Lung (tissue), 12 donors: ENCODE measurements around the gene MT1HL1. TPM values are rescaled to one million over a fixed set of nuclear protein-coding genes. Genes with fewer than 3 reads are reported as not detected.

Experiments used
- ATAC-seq: fragments of 200-7000 bp; cut with Tn5 transposase; one replicate; pipeline ENCODE4 v1.9.1; 2020; ENCODE audit warnings: moderate number of reproducible peaks; ENCODE audit not compliant: insufficient read depth, low FRiP score
- DNase-seq, 3 donors: peaks; one replicate each; pipeline ENCODE4 v3.0.0-alpha.2; 2013 to 2017
- H3K27ac ChIP-seq, 2 donors: one replicate each; pipeline ENCODE4 v1.5.1; 2013; ENCODE audit warnings: mild to moderate bottlenecking in 2 of 2, moderate library complexity in 2 of 2, control low read depth in 1 of 2, inconsistent platforms in 1 of 2, low read depth in 1 of 2, low read length in 1 of 2
- H3K27me3 ChIP-seq, 3 donors: one replicate each; pipeline ENCODE4 v1.5.1; 2013; ENCODE audit warnings: low read length in 2 of 3; ENCODE audit not compliant: control insufficient read depth in 3 of 3, insufficient read depth in 3 of 3
- H3K36me3 ChIP-seq, 4 donors: one replicate each; pipeline ENCODE4 v1.5.1; 2013; ENCODE audit warnings: low read length in 4 of 4, mild to moderate bottlenecking in 1 of 4, moderate library complexity in 1 of 4; ENCODE audit not compliant: control insufficient read depth in 4 of 4, insufficient read depth in 4 of 4
- H3K4me1 ChIP-seq, 5 donors: one replicate each; pipeline ENCODE4 v1.5.1; 2013; ENCODE audit warnings: low read length in 5 of 5, mild to moderate bottlenecking in 2 of 5, moderate library complexity in 1 of 5; ENCODE audit not compliant: control insufficient read depth in 5 of 5, insufficient read depth in 5 of 5
- H3K4me3 ChIP-seq: one replicate; pipeline ENCODE4 v1.5.1; 2013; ENCODE audit warnings: mild to moderate bottlenecking, control low read depth, moderate library complexity
- H3K9ac ChIP-seq, 2 donors: one replicate each; pipeline ENCODE4 v1.5.1; 2013; ENCODE audit warnings: low read length in 2 of 2, control low read depth in 1 of 2; ENCODE audit not compliant: insufficient read depth in 1 of 2
- H3K9me3 ChIP-seq, 4 donors: one replicate each; pipeline ENCODE4 v1.5.1; 2013; ENCODE audit warnings: low read length in 3 of 4, mild to moderate bottlenecking in 1 of 4, moderate library complexity in 1 of 4; ENCODE audit not compliant: control insufficient read depth in 4 of 4, insufficient read depth in 3 of 4
- CTCF ChIP-seq: IDR thresholded peaks from 2 replicates; pipeline ENCODE4 v1.5.1; 2012; ENCODE audit warnings: mild to moderate bottlenecking; ENCODE audit errors: control extremely low read depth, extremely low read depth
- WGBS, 2 donors: extraction: QIAGEN DNeasy Blood & Tissue Kit; methylation state at CpG; one replicate each; pipeline ENCODE4 v1.1.7; 2013; 5-methylcytosine and 5-hydroxymethylcytosine counted together
- polyA plus RNA-seq, 2 donors: library from polyadenylated mRNA; stranded (reverse); fragments of 200-250 nt; gene quantifications; one replicate each; pipeline ENCODE4 v1.2.1, GENCODE V29; 2013
- total RNA-seq, 2 donors: library from RNA; depleted of rRNA in 1 of 2; stranded (reverse); fragments of >200 nt in 1 of 2; gene quantifications; one replicate each; pipeline ENCODE4 v1.2.1, GENCODE V29; 2014 to 2021
- donor health status: control.
- donor health status: control.
- donor health status: Bipolar disorder and iron deficiency.
- donor health status: healthy.
- donor health status: DM: yes; HTN: yes; CAD: no.

Gene MT1HL1
- total and polyA plus RNA-seq, 4 donors, result not detected

DNA sequence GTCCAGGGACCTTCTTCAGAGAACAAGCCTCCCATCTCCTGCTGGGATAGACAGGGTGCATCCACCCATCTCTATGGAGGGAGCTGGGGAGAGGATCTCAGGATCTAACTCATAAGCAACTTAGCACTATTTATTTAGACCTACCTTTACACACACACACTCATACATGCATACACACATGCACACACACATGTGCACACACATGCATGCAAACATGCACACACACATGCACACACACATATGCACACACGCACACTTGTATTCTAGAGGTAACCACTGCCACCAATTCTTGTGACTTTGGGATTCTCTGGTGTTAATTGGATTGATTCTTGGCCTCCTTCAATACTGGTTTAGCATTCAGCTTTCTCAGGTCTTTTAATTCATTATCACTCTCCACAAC, 9.8 kb downstream of the MT1HL1 start:
- WGBS, 2 donors, result 94 to 95% methylated on average over 1 of the region's 1 CpG

GRCh38 chr1:236992449-236992848, 11.8 kb downstream of the MT1HL1 start:
- Histone ChIP-seq H3K36me3 (no peaks in the 10 kb centered on the region), H3K4me1 (no peaks in the 10 kb centered on the region), H3K27ac (no peak overlapping the region), H3K9ac (no peak overlapping the region), H3K9me3 (peaks cover 0 to 6% (median 1%) of the 10 kb centered on the region in 4 donors), H3K4me3 (no peak overlapping the region), H3K27me3 (no peaks in the 10 kb centered on the region)
- ATAC-seq, result no peak
- 83 to 85% methylated on average over 8 of the region's 8 CpGs for WGBS, 2 donors
- DNase-seq, result no peak
- no peak for TF ChIP-seq CTCF

More for the DNA sequence above, 9.8 kb downstream of the MT1HL1 start:
- Histone ChIP-seq H3K9me3 (peaks cover 0 to 6% (median 1%) of the 10 kb centered on the region in 4 donors), H3K36me3 (no peaks in the 10 kb centered on the region), H3K27ac (no peak overlapping the region), H3K4me1 (no peaks in the 10 kb centered on the region), H3K9ac (no peak overlapping the region), H3K27me3 (no peaks in the 10 kb centered on the region), H3K4me3 (no peak overlapping the region)
- no peak for TF ChIP-seq CTCF
- DNase-seq (no peak), ATAC-seq (no peak)

- Histone ChIP-seq H3K9ac (no peak overlapping the region), H3K9me3 (peaks cover 0 to 6% (median 1%) of the 10 kb centered on the region in 4 donors), H3K27ac (no peak overlapping the region), H3K4me3 (no peak overlapping the region), H3K36me3 (no peaks in the 10 kb centered on the region), H3K4me1 (no peaks in the 10 kb centered on the region), H3K27me3 (no peaks in the 10 kb centered on the region)
- no peak for DNase-seq
- TF ChIP-seq CTCF, result no peak
- WGBS, 2 donors, result 0 to 100% methylated on average over 1 of the region's 1 CpG
- no peak for ATAC-seq
Observed at GRCh38 chr1:236990052-236990445, 14.2 kb downstream of the MT1HL1 start.
